Thyroid gland (tissue), 4 donors: Measurements from ENCODE around the gene DSCAM. TPM values are rescaled to one million over a fixed set of nuclear protein-coding genes. Genes with fewer than 3 reads are reported as not detected.

ENCODE experiments used
- DNase-seq, 2 donors: peaks; one replicate each; pipeline ENCODE4 v3.0.0-alpha.2; 2019
- H3K27ac ChIP-seq, 3 donors: fragments of 200-600 bp; sonication (generic); 1 replicate in 2 of 3; 2 replicates in 1 of 3; pipeline ENCODE4 v1.5.1; 2016 to 2019; ENCODE audit warnings: mild to moderate bottlenecking in 1 of 3, moderate library complexity in 1 of 3
- H3K27me3 ChIP-seq: fragments of 200-600 bp; sonication (generic); one replicate; pipeline ENCODE4 v1.5.1; 2019
- H3K36me3 ChIP-seq, 2 donors: fragments of 200-600 bp; sonication (generic); one replicate each; pipeline ENCODE4 v1.5.1; 2016 to 2019
- H3K4me1 ChIP-seq, 2 donors: fragments of 200-600 bp; sonication (generic); one replicate each; pipeline ENCODE4 v1.5.1; 2017 to 2019
- H3K4me3 ChIP-seq, 3 donors: fragments of 200-600 bp; sonication (generic); replicated peaks in 1 of 3; 1 replicate in 2 of 3; 2 replicates in 1 of 3; pipeline ENCODE4 v1.5.1; 2016; ENCODE audit warnings: mild to moderate bottlenecking in 1 of 3
- H3K9me3 ChIP-seq: fragments of 200-600 bp; sonication (generic); one replicate; pipeline ENCODE4 v1.5.1; 2017
- POLR2A ChIP-seq, 2 donors: fragments of 450-650 bp; IDR thresholded peaks; one replicate each; pipeline ENCODE4 v1.6.1; 2017; ENCODE audit warnings: antibody characterized with exemption in 2 of 2, mild to moderate bottlenecking in 2 of 2, moderate library complexity in 1 of 2
- WGBS, 2 donors: methylation state at CpG; one replicate each; pipeline ENCODE4 v1.1.5; 2017; 5-methylcytosine and 5-hydroxymethylcytosine counted together
- intact Hi-C: fragments of 100-400 bp; cut with DNase I; formaldehyde crosslinking; loops from one replicate; pipeline ENCODE4 v1.15.1; 2023
- total RNA-seq, 4 donors: library from RNA; depleted of rRNA; stranded (reverse); fragments of >200 nt; gene quantifications; one replicate each; pipeline ENCODE4 v1.2.3, GENCODE V29; 2016
- TF ChIP-seq, protein P1 (sequence below), 6 experiments: fragments of 200-600 bp in 3 of 6; fragments of 450-650 bp in 3 of 6; sonication (generic) in 3 of 6; IDR thresholded peaks; one replicate each; pipeline ENCODE4 v1.5.1; 2016 to 2019; ENCODE audit warnings: antibody characterized with exemption in 6 of 6, mild to moderate bottlenecking in 2 of 6, inconsistent platforms in 1 of 6, moderate library complexity in 1 of 6

DSCAM gene
- total RNA-seq, 4 donors from 2014 or later, result 0.20 TPM; not detected in 3

DNA sequence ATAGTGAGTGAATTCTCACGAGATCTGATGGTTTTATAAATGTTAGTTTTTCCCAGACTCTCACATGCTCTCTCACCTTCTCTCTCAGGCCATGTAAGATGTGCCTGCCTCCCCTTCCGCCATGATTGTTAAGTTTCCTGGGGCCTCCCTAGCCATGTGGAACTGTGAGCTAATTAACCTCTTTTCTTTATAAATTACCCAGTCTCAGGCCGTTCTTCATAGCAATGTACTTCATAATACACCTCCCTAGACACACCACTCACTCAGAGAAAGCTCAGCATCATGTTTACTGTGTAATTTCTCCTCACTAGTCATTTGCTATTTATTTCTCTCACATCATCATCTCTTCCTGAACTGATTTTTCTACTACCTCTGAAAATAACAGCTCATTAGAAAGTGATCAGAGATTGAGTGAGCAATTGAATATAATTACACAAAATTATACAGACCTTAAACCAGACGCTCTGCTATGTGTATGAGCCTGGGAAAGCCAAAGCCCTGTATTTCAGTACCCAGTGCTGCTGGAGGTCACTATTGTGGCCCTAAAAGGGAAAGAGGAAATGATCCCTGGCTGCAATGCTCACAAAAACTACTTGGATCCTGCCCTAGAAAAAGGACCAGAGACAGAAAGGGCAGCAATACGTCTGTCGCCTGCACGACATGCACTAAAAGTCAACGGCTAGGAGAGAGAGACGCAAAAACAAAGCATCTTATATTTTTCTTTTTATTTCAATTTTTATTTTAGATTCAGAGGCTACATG is 284.5 kb downstream of the DSCAM start:
- no peak for DNase-seq
- no peak for TF ChIP-seq POLR2A (IDR thresholded peaks at IDR 0.05)
- TF ChIP-seq, protein P1, sequence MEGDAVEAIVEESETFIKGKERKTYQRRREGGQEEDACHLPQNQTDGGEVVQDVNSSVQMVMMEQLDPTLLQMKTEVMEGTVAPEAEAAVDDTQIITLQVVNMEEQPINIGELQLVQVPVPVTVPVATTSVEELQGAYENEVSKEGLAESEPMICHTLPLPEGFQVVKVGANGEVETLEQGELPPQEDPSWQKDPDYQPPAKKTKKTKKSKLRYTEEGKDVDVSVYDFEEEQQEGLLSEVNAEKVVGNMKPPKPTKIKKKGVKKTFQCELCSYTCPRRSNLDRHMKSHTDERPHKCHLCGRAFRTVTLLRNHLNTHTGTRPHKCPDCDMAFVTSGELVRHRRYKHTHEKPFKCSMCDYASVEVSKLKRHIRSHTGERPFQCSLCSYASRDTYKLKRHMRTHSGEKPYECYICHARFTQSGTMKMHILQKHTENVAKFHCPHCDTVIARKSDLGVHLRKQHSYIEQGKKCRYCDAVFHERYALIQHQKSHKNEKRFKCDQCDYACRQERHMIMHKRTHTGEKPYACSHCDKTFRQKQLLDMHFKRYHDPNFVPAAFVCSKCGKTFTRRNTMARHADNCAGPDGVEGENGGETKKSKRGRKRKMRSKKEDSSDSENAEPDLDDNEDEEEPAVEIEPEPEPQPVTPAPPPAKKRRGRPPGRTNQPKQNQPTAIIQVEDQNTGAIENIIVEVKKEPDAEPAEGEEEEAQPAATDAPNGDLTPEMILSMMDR (IDR thresholded peaks at IDR 0.05), result no peak
- Histone ChIP-seq H3K36me3 (no peaks in the 10 kb centered on the region), H3K4me3 (no peak overlapping the region), H3K27ac (no peak overlapping the region), H3K4me1 (no peaks in the 10 kb centered on the region), H3K9me3 (no peaks in the 10 kb centered on the region), H3K27me3 (no peaks in the 10 kb centered on the region)
- WGBS, 2 donors, result 74 to 75% methylated on average over 9 of the region's 9 CpGs
- intact Hi-C loops, result no loop called here

DNA sequence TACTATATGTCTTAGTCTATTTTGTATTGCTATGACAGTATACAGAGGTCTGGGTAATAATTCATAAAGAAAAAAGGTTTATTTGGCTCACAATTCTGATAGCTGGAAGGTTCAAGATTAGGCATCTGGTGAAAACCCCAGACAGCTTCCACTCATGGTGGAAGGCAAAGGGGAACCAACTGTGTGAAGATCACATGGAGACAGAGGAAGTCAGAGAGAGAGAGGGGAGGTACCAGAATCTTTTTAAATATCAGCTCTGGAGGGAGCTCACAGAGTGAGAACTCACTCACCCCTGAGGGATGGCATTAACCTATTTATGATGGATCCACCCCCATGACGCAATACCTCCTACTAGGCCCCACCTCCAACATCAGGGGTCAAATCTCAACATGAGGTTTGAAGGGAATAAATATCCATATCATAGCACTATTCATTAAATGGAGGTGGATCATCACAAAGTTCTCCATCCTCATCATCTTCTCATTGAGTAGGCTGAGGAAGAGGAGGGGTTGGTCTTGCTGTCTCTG is 290.5 kb downstream of the DSCAM start:
- Histone ChIP-seq H3K27me3 (no peaks in the 10 kb centered on the region), H3K4me3 (no peak overlapping the region), H3K9me3 (no peaks in the 10 kb centered on the region), H3K4me1 (no peaks in the 10 kb centered on the region), H3K36me3 (no peaks in the 10 kb centered on the region), H3K27ac (no peak overlapping the region)
- intact Hi-C loops, result no loop called here
- 57 to 61% methylated on average over 1 of the region's 1 CpG for WGBS, 2 donors
- DNase-seq, result no peak
- TF ChIP-seq POLR2A (IDR thresholded peaks at IDR 0.05), result no peak
- TF ChIP-seq, protein P1 (IDR thresholded peaks at IDR 0.05), result no peak

DNA sequence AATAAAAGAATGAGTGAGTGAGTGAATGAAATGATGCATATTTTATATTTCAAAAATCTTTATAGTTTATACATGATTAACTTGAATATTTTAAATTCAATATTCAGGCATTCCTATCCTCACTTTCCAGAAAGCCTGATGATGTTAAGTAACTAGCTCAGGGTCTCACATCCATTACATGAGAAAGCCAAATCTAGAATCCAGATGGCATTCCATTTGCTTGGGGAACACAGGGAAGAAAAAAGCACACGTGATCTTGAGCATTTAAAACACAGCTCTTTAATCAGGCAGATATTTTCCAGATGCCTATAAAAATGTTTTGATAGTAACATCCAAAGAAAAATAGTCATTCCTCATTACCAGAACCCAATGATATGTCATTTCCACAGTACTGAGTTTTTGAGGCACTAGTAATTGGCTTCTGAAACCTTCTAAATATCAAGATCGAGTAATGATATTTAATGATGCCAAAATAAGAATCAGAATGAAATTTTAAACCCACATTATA is 291.9 kb downstream of the DSCAM start:
- no peaks in the 10 kb centered on the region for H3K36me3 ChIP-seq
- no peaks in the 10 kb centered on the region for H3K4me1 ChIP-seq
- 67 to 73% methylated on average over 2 of the region's 2 CpGs for WGBS, 2 donors
- no peaks in the 10 kb centered on the region for H3K9me3 ChIP-seq
- H3K4me3 ChIP-seq, result no peak overlapping the region
- no peak overlapping the region for H3K27ac ChIP-seq
- DNase-seq, result no peak
- TF ChIP-seq, protein P1 (IDR thresholded peaks at IDR 0.05), result no peak
- no peak for TF ChIP-seq POLR2A (IDR thresholded peaks at IDR 0.05)
- no peaks in the 10 kb centered on the region for H3K27me3 ChIP-seq
- intact Hi-C loops, result no loop called here

DNA sequence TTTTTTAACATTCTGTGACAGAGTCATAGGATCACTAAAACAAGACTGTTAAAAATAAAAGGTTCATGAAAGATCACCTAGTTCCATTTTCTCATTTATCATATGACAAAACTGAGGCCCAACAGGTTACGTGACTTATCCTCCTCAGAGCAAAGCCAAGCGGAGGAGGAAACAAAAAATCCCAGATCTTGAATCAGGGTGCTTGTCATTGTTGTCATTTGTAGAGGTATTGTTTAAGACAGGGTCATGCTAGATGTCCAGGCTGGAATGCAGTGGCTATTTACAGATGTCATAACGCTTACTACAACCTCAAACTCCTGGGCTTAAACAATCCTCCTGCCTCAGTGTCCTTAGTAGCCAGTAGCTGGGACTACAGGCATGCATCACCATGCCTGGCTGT is 293.2 kb downstream of the DSCAM start:
- TF ChIP-seq POLR2A (IDR thresholded peaks at IDR 0.05), result no peak
- TF ChIP-seq, protein P1 (IDR thresholded peaks at IDR 0.05), result no peak
- DNase-seq, result no peak
- intact Hi-C loops, result no loop called here
- Histone ChIP-seq H3K27me3 (no peaks in the 10 kb centered on the region), H3K4me1 (no peaks in the 10 kb centered on the region), H3K4me3 (no peak overlapping the region), H3K9me3 (no peaks in the 10 kb centered on the region), H3K27ac (no peak overlapping the region), H3K36me3 (no peaks in the 10 kb centered on the region)
- 87 to 88% methylated on average over 3 of the region's 3 CpGs for WGBS, 2 donors

DNA sequence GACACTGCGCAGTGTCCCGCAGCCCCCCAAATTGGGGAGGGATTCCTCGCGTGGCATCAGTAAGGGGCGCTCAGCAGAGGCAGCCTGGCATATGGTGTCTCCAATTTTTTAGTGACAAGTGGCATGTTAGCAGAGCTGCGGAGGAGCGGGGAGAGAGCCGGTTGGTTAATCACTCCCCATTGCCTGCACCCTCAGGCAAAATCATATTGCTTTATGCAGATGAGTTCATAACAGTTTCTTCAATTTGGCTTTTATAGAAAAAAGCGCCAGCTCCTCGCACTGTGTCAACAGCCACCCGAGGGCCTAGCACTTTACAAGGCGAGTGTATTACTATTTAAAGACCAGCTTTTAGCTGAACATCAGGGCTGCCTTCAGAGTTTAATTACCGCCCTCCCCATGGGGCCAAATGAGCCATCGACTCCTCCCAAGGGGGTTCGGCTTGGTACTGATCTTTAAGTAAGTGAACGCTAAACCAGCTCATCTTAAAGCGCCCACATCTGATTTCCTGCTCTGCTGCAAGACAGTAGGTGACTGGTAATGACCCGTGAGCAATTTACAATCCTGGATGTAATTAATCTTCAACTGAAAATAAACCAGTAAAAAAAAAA is 298.9 kb downstream of the DSCAM start:
- TF ChIP-seq, protein P1 (IDR thresholded peaks at IDR 0.05), result no peak
- no peak for TF ChIP-seq POLR2A (IDR thresholded peaks at IDR 0.05)
- WGBS, 2 donors, result 71 to 74% methylated on average over 18 of the region's 18 CpGs
- DNase-seq, result no peak
- Histone ChIP-seq H3K9me3 (no peaks in the 10 kb centered on the region), H3K4me3 (no peak overlapping the region), H3K4me1 (no peaks in the 10 kb centered on the region), H3K27ac (no peak overlapping the region), H3K27me3 (no peaks in the 10 kb centered on the region), H3K36me3 (no peaks in the 10 kb centered on the region)
- intact Hi-C loops, result no loop called here
